Stimulated activated CD8-positive, alpha-beta memory T cell treated with anti-CD3 and anti-CD28 coated beads, Interleukin-7, amount 100 ng/mL, for 1 hour (primary cell): ENCODE measurements around the gene RAD51B.

Experiments
- DNase-seq, 2 donors: peaks; one replicate each; pipeline ENCODE4 v3.0.0-alpha.2; 2020; ENCODE audit warnings: low read depth in 2 of 2

The RAD51B gene

DNA sequence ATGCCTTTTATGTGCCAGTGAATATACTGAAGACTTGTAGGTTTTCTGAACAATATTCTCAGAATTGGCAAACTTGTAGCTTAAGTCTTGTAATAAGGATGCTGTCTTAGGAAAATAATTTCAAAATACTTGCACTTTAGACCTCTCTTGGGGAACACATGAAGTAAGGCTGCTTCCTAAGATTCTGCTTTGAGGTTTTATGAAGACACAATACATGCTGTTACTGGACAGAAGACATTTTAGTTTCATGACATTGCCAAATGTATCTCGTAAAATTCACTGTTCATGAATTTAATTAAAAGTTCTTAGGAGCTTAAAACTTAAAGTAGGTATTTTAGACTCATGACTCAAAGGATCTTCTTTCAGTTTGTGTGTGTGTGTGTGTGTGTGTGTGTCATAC is 80.7 kb downstream of the RAD51B start:
- no peak for DNase-seq

DNA sequence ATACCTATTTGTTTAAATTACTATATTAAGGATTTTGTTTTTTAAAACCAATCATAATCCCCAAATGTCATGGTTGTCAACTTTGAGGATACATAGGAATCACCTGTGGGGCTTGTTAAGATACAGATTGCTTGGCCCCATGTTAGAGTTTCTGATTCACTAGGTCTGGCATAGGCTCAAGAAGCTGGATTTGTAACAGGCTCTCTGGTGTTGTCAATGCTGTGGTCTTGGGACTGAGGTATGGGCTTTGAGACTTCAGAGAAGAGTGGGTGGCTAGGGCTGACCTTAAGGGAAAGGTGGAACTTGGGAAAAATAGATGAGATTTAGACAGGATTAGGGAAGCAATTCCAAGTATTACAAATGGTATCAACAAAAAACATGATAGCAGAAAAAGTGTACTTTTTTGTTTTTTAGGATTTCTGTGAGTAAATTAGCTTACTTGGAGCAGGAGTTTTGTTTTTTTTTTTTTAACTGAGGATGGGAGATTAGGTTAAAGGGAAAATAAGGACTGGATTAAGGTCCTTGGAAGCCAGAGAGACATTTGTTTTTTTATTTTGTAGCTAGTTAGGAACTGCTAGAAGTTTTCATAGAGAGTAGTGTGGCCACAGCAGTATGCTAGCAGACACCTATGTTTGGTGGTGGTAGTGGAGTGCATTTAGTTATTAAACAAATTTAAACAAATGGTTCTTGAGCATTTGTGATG is 88.6 kb downstream of the RAD51B start:
- DNase-seq: no peak

GRCh38 chr14:67911562-67911961 is 92.0 kb downstream of the RAD51B start:
- DNase-seq: no peak

DNA sequence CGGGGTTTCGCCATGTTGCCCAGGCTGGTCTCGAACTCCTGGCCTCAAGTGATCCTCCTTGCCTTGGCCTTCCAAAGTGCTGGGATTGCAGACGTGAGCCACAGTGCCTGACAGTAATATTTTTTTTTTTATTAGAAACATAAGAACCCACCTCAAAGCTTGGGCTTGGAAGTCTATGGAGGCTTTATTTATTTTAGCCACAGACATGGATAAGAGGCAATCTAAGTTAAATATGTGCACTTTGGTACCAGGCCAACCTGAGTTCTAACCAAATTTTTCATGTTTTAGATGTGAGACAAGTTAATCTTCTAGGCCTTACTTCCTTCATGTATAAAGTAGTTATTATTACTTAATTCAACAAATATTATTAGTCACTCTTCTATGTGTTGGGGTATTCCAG is 96.9 kb downstream of the RAD51B start:
- DNase-seq: no peak

DNA sequence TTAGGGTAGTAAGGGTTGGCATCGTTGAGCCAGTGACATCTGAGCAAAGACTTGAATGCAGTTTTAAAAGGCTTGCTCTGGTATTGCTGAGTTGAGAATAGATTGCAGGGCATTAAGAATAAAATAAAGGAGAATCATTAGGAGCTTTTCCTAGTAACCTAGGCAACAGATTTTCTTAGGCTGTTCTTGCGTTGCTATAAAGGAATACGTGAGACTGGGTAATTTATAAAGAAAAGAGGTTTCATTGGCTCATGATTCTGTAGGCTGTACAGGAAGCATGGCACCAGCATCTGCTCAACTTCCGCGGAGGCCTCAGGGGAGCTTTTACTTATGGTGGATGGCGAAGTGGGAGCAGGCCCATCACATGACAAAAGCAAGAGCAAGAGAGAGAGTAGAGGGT is 97.4 kb downstream of the RAD51B start:
- no peak for DNase-seq

- DNase-seq: no peak
Observed at GRCh38 chr14:67918838-67919237, 99.3 kb downstream of the RAD51B start.

DNA sequence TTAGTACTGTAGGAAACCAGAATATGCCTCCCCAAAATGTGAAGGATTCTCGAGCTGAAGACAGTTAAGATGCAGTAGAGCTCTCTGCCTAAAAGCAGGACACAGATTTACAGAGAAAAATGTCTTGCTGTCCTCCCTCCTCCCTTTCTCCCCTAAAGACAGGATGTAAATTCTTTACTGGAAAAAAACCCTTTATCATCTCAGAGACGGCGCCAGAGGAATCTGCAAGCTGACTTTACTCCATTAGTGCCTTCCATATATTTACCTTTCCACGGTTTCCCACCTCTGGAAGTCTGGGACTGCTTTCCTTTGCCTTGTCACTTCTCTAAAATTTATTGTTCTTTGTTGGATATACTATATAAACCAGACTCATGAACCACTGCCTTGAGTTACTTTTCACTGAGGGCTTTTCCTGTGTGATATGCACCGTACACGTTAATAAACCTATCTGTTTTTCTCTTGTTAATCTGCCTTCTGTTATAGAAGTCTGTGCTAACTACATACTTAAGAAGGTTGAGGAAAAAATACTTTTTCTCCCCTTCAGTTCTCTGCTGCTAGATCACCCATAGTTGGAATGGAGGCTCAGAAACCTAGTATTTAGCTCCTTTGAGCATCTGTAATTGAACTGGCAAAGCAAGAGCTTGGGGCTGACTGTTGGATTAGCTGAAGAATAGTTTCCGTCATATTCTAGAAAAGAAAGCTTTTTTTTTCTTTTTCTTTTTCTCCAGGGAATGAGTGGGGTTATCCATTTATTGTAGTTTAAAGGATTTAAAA is 99.9 kb downstream of the RAD51B start:
- no peak for DNase-seq

GRCh38 chr14:67926821-67927220 is 107.2 kb downstream of the RAD51B start:
- no peak for DNase-seq

GRCh38 chr14:67927244-67927643 is 107.7 kb downstream of the RAD51B start:
- no peak for DNase-seq

GRCh38 chr14:67928375-67928774 is 108.8 kb downstream of the RAD51B start:
- no peak for DNase-seq

DNA sequence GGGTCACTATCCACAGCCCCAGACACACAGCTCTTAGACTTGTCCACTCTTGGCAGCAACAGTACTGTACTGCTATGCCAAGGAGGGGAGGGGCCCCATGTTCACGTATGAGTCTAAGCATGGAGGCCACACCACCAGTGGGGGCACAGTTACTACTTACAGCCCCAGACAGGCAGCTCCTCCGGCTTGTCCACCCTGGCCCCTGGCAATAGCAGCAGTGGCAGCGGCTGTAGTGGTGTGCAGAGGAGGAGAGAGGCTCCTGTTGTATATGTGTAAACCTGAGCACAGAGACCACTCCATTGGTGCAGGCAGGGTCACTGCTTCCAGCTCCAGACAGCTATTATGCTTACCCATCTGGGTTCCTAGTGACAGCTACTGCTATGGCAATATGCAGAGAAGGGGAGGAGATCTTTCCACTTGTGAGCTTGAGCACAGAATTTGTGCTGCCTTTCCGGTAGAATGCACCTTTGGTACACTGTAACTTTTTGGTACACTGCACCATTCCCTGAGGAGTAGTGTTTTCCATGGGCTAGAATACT is 113.2 kb downstream of the RAD51B start:
- DNase-seq: no peak

DNA sequence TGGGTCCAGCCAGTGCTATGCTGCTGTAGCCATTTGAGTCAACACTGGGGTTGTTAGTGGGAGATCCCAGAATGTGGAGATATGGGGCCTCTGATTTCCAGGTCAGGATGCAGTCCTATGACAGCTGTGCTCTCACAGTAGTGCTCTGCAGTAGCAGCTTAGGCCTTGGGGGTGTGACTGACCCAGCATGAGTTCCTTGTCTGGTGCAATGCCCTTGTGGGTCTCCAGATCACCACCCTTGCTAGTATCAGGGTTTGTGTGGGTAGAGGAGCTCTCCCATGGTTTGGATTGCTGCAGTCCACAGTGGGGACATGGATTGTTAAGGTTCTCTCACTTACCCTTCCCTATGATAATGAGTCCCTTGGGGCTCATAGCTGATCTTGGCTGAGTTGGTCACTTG is 113.7 kb downstream of the RAD51B start:
- DNase-seq: no peak

DNA sequence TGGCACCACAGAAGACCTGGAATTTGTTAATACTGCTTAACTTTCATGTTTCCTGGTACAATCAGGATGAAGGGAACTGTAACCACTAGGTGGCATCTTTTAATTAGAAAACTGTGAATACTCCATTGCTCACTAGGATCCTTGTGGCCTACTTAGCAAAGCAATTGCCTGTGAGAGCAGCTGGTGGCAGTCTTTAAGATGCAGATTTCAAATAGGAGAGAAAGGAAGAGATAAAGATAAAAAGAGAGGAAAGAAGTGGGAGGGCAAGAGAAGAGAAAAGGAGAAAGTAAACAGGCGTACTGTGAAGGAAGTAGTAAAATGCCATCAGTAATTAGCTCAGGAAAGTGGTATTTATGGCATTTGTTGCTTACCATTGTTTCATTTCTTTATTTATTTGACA is 114.5 kb downstream of the RAD51B start:
- no peak for DNase-seq

DNA sequence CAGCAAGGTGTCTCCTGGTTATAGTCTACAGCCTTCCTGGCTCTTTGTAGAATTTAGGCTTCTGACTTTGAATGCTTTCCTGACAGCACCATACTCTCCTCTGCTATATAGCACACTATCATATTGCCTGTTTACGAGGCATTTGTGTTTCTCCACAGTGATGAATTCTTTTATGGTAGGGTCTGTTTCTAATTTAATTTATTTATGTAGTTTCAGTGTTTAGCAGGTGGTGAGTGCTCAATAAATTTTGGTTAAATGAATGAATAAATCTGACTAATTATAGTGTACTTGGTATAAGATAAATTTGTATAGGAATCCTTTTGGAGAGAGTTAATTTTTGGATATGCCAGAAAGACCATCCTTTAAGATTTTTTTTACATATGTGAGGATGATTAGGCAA is 115.3 kb downstream of the RAD51B start:
- DNase-seq: no peak

- no peak for DNase-seq
Observed at GRCh38 chr14:67935371-67935770, 115.8 kb downstream of the RAD51B start.

DNA sequence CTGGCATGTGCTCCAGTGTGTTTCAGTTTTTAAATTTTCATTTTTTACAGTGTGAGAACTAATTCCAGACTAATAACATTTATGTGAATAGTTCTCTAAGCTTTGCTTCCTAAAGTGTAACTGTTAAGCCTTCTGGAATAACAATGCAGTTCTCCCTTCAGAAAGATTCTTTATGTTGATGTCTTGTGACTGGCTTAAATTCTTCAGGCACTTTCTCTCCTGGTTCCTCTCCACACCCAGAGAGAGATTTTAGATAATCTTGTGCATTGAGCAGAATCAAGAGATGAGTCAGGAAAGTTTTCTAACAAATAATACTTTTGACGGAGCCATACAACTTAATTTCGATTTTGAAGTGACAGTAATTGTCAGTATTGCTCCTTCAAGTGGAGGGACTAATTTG is 118.5 kb downstream of the RAD51B start:
- no peak for DNase-seq

DNA sequence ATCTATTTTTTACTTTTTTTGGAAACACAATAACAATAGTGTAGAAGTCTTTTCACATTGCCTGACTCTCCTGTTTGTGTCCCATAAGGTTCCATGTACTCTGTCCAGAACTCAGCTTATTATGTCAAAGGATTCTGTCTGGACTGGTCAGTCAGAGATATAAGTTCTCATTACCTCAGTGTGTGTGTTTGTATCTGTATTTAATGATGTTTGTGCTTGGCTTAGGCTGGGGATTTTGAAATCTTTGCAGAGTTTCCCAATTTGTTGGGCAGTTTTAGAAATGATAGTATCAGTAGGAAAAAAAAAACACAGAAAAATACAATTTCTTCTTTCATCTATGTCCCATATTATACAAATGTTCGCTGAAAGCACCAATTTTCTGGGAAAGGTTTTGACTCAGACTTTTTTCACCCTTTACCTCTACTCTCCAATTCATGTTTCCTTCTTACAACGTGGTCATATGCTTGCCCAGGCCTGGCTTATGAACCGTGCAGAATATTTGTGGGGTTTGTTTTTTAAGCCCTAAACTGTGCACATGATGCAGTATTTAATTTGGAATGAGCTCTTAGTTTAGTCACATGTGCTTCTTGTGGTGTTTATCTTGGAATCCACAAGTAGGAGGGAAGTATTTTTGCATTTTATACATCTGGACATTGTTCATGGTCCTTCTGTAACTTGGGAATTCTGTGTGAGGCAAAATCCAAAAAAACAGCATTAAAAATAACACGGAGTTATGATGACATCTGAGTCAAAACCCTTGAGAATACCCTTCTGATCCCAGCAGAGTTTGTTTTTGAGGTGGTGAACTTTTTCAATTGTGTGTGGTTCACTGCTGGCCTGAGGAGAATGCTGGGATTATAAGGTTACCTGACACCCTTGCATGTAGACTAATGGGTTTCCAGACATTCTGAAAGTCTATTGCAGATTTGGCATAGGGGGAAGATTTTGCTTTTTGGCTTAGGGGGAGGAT is 121.2 kb downstream of the RAD51B start:
- no peak for DNase-seq

DNA sequence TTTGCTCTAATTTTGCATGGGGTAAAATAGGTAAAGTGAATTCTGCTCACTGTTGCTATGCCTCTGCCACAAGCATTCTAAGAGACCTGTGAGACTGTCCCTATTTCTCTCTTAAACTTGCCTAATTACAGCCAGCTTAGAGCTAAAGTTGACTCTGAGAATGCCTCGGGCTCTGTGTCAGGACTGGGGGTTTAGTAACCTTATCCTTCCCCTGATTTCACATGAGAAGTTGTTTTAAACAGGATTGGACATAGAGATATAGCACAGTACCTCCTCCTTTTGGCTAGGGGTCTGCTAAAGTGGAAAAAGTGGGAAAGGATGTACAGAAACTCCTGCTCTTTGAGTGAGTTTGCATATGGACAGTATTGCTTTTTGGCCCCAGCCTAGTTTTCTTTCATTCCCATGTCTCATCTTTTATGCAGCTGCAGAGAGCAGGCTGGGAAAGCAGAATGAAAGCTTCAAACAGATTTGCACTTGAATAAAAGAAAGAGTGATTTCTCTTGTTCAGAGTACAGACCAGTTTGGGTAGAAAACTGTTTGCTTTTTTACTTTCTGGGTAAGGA is 122.0 kb downstream of the RAD51B start:
- no peak for DNase-seq

- no peak for DNase-seq
Observed at GRCh38 chr14:67942080-67942710, 122.6 kb downstream of the RAD51B start.

DNA sequence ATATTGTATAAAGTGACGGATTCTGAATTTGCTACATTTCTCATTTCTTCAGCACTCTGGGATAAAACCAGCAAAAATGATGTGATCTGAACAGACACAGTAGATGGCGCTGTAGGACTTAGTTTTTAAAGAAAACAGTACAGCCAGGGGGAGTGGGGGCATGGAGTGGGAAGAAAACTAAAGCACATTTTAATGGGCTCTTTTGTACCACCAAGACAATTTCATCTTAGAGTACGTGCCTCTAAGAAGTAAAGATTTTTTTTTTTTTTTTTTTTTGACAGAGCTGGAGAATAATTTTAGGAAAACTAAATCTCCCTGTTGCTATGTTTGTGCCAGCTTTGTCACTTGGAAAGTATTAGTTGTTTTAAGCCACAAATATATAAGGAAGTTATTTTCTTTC is 124.4 kb downstream of the RAD51B start:
- no peak for DNase-seq

- no peak for DNase-seq
Observed at GRCh38 chr14:67944605-67945004, 125.0 kb downstream of the RAD51B start.
